ENCODE measurements around the gene PIP4K2A.
"Not testable (repeated sequence)": the region's sequence is repeated elsewhere in the genome, so short reads cannot be mapped to it uniquely, and the experiment has no call there.

PIP4K2A gene

DNA sequence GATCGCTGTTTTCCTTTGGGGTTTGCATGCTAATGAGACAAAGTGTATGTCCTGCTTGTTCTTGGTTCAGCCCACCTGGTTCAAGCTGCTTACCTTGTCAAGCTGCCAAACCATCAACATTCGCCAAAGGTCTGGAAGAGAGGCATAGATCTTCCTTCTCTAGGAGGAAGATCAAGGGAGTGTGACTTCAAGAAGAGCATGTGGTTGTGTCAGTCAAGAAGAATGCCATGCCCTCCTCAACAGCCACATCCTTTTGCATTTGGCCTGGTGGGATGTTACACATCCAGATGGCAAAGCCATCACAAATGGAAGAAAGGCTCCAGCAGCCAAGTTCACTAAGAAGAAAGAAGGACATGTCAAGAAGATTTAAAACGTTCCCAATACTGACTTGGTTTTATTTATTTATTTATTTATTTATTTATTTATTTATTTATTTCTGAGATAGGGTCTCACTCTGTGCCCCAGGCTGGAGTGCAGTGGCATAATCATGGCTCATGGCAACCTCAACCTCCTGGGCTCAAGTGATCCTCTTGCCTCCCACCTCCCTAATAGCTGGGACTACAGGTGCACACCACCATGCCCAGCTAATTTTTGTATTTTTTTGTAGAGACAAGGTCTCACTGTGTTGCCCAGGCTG, 5.1 kb upstream of the PIP4K2A start:
- in situ Hi-C loops (cut with MboI; ENCODE audit: low sequenced_read_pairs): no loop called here

DNA sequence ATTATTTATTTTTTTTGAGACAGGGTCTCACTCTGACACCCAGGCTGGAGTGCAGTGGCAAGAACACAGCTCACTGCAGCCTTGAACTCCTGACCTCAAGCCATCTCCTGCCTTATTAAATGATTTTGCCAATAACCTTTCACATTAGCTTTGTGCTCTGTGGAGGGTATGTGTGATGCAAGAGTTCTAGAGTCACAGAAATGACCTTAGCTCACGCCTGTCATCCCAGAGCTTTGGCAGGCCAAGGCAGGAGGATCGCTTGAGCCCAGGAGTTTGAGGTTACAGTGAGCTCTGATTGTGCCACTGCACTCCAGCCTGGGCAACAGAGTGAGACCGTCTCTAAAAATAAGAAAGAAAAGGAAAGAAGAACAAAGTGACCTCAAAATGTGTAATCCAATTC, 4.3 kb upstream of the PIP4K2A start:
- in situ Hi-C loops (cut with MboI; ENCODE audit: low sequenced_read_pairs): not testable (repeated sequence)

DNA sequence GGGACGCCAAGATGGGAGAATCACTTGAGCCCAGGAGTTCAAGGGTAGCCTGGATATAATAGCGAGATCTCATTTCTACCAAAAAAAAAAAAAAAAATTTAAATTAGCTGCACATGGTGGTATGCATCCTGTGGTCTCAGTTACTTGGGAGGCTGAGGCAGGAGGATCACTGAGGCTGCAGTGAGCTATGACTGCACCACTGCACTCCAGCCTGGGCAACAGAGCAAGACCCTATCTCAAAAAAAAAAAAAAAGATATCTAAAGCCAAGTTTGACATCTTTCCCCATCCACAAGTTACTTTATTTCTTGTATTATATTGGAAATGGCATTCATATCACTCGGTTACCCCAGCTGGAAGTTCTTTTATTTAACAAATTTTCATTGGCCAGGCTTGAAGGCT, 3.4 kb upstream of the PIP4K2A start:
- in situ Hi-C loops (cut with MboI; ENCODE audit: low sequenced_read_pairs): no loop called here

GRCh38 chr10:22716943-22717342, 2.6 kb upstream of the PIP4K2A start:
- in situ Hi-C loops (cut with MboI; ENCODE audit: low sequenced_read_pairs): no loop called here

- in situ Hi-C loops (cut with MboI; ENCODE audit: low sequenced_read_pairs): no loop called here
Measured at GRCh38 chr10:22715290-22715625, 880 bp upstream of the PIP4K2A start.

DNA sequence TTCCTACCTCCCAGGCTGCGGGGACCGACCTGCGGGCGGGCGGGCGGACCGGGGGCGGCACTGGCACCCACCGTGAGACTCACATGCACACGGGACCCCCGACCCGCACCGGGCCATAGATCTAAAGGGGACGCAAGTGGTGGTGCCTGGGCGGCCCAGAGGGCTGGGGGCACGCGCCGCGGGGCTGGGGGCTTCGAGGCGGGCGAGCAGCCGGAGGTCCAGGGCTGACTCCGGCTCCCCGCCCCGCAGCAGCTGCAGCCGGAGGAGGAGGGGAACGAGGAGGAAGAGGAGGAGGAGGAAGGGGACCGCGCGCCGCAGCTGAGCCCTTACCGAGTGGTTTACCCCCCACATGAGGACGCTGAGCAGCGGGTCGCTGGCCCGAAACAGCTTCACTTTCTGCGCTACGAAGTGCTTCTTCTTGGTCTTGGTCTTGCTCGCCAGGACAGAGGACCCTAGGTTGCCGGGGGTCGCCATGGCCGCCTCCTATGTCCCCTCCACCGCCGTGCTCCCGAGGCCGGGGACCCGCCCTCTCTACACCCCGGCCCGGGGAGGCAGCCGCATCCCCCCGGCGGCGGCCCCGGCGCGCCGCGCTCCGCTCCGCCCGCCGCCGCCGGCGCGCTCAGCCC, 412 bp downstream of the PIP4K2A start:
- in situ Hi-C loops (cut with MboI; ENCODE audit: low sequenced_read_pairs): no loop called here

GRCh38 chr10:22712956-22713852, 1.2 kb downstream of the PIP4K2A start:
- in situ Hi-C loops (cut with MboI; ENCODE audit: low sequenced_read_pairs): no loop called here

DNA sequence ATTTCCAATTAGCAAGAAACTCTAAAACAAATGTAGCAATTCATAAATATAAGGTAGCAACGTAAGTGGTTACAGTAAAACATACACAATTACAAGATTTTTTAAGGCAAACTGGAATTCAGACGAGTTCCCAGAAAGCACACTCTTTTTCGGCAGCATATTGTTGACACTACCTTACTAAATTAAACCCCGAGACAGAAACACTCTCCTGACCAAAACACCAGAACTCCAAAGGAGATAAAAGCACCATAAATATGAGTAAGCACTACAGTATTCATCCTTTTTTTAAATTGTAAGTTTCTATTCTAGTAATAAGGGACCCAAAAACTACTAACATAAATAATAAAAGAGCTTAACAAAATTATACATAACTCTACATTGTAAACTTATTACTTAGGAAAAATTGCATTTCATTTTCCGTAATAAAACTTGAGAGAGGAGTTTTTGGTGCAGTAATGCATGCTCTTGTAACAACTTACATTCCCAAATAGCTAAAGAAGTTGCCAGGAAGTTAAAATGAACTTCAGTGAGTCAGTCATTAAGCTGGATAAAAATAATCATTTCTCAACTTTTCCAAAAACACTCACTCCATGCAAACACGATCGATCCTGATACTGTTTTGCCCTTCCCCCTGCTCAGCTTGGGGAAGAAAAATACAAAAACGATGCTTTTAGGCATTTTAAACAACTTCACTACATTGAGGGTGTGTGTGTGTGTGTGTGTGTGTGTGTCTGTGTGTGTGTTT, 2.0 kb downstream of the PIP4K2A start:
- in situ Hi-C loops (cut with MboI; ENCODE audit: low sequenced_read_pairs): no loop called here

DNA sequence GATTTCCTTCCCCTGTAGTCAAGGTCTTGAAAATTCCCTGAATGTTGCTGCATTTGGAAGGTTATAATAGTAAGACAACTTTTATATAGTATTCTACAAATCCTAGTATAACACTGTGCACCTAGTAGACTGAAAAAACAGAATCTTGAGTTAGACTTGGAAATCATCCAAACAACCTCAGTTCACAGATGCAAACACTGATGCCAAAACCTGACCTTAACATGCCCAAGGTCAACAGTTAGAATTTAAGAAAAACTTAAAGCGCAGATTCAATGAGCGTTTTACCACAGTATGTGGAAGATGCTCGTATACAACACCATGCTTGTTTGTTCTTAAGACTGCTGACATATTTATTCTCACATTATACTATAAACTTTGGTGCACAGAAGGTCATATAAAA, 3.0 kb downstream of the PIP4K2A start:
- in situ Hi-C loops (cut with MboI; ENCODE audit: low sequenced_read_pairs): no loop called here

- in situ Hi-C loops (cut with MboI; ENCODE audit: low sequenced_read_pairs): no loop called here
Measured at GRCh38 chr10:22710139-22710745, 4.1 kb downstream of the PIP4K2A start.

GRCh38 chr10:22708772-22709171, 5.6 kb downstream of the PIP4K2A start:
- in situ Hi-C loops (cut with MboI; ENCODE audit: low sequenced_read_pairs): no loop called here

GRCh38 chr10:22705527-22705926, 8.9 kb downstream of the PIP4K2A start:
- in situ Hi-C loops (cut with MboI; ENCODE audit: low sequenced_read_pairs): no loop called here

DNA sequence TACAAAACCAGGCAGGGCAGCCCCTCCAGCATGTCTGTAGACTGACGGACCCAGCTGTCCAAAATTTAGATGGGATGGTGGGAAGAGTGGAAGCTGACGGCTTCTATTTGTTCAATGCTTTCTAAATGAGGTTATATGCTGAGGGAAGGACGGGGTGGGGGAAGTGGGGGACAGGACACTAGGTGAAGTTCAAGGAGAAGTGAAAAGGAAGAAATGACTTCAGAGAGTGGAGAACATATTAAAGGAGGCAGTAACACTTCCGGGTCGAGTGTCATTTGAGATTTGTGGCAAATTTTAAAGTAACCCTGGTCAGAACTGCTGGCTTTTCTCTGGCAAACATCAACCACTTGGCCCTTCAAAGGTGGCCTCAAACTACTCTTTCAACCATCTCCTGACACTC, 9.4 kb downstream of the PIP4K2A start:
- in situ Hi-C loops (cut with MboI; ENCODE audit: low sequenced_read_pairs): no loop called here

DNA sequence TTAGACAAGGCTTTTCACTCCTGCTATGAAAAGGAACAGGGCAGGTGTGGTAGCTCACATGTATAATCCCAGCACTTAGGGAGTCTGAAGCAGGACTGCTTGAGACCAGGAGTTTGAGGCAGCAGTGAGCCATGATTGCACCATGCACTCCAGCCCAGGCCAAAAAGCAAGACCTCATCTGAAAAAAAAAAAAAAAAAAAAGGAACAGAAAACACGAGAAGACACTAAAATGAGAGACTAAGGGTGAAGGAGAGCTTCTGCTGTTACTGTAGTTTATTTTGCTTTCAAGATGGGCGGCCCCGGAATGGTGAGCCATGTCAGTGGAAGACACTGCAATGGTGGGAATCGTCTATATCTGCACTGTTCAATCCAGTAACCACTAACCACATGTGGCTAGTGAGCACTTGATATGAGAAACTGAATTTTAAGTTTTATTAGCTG, 9.9 kb downstream of the PIP4K2A start:
- in situ Hi-C loops (cut with MboI; ENCODE audit: low sequenced_read_pairs): no loop called here

- in situ Hi-C loops (cut with MboI; ENCODE audit: low sequenced_read_pairs): no loop called here
Measured at GRCh38 chr10:22702348-22702747, 12.0 kb downstream of the PIP4K2A start.

DNA sequence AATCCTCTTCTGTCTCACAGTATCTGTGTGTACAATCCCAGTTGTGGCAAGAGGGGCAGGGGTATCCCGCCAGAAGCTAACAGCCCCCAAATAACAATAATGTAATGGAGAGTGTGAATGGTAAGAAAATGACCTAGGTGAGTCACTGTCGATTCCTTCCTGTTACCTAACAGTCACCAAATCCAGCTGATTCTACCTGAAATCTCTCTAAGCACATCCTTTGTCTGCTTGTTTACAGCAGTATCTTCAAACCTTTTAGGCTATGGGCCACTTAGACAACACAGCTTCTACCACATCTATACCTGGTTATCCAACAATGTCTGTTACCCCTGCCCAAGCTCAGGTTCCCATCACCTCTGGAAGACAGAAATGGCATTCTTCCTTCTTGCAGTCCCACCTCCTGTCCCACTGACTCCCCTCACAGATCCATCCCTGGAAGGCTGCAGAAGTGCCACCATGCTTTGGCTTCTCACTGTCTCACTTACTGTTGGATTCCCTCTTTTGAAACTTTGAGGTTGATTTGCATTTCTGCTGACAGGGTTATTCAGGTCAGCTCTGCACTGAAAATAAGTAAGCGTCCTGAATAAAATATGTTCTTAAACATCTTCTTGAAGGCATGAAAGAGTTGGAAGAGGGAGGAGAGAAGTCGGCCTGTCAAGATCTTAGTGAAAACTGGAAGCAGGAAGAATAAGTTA, 13.1 kb downstream of the PIP4K2A start:
- in situ Hi-C loops (cut with MboI; ENCODE audit: low sequenced_read_pairs): no loop called here

GRCh38 chr10:22700489-22700888, 13.9 kb downstream of the PIP4K2A start:
- in situ Hi-C loops (cut with MboI; ENCODE audit: low sequenced_read_pairs): no loop called here

- in situ Hi-C loops (cut with MboI; ENCODE audit: low sequenced_read_pairs): no loop called here
Measured at GRCh38 chr10:22699976-22700375, 14.4 kb downstream of the PIP4K2A start.

DNA sequence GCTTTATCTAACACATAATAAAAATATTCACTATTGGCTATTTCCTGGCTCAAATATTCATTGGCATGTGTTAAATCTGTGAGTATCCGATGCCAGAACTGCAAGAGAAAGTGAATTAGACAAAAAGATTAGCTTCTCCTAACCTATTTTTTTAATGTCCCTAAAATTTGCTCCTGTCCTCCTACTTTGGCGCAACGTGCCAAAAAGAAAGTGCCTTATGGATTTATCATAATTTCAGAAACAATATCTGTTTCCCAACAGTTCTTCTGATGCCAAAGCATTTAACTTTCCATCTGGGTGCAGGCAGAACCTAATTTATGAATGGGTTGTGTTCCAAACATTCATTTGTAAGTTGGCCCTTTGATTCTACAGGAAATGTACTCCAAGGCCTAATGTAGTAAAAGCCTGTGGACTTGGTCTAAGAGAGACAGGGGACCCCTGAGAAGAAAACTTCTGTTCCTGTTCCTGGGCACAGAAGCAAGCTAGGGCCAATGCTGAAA, 15.4 kb downstream of the PIP4K2A start:
- in situ Hi-C loops (cut with MboI; ENCODE audit: low sequenced_read_pairs): no loop called here

DNA sequence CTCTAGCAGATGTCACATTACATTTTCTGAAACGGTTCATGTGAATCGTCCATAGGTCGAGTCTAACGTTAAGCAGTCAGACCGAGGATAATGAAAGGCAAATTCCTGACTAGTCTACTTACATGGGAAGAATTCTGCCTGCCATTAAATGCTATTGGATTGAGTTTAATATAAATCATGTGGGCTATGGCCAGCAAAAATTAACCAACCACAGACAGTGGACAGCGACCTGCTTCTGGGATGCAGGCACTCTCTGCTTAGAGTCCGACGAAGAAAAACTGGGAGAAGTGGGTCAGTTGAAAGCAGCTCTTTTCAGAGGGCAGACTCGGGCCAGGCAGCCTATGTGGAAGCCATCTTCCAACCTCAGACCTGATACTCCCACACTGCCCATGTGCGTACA, 16.6 kb downstream of the PIP4K2A start:
- in situ Hi-C loops (cut with MboI; ENCODE audit: low sequenced_read_pairs): no loop called here
